HEK293T (cell line): ENCODE data around the gene RIOX2.

Experiments used
- BHLHE40 ChIP-seq: fragments of 450-650 bp; IDR thresholded peaks from 2 replicates; pipeline ENCODE4 v1.6.1; 2016; ENCODE audit warnings: mild to moderate bottlenecking, moderate library complexity, borderline replicate concordance
- LEF1 ChIP-seq: fragments of 450-650 bp; IDR thresholded peaks from 2 replicates; pipeline ENCODE4 v1.6.1; 2017; ENCODE audit warnings: mild to moderate bottlenecking, borderline replicate concordance
- TARDBP ChIP-seq: fragments of 450-650 bp; IDR thresholded peaks from 2 replicates; pipeline ENCODE4 v1.6.1; 2016

DNA sequence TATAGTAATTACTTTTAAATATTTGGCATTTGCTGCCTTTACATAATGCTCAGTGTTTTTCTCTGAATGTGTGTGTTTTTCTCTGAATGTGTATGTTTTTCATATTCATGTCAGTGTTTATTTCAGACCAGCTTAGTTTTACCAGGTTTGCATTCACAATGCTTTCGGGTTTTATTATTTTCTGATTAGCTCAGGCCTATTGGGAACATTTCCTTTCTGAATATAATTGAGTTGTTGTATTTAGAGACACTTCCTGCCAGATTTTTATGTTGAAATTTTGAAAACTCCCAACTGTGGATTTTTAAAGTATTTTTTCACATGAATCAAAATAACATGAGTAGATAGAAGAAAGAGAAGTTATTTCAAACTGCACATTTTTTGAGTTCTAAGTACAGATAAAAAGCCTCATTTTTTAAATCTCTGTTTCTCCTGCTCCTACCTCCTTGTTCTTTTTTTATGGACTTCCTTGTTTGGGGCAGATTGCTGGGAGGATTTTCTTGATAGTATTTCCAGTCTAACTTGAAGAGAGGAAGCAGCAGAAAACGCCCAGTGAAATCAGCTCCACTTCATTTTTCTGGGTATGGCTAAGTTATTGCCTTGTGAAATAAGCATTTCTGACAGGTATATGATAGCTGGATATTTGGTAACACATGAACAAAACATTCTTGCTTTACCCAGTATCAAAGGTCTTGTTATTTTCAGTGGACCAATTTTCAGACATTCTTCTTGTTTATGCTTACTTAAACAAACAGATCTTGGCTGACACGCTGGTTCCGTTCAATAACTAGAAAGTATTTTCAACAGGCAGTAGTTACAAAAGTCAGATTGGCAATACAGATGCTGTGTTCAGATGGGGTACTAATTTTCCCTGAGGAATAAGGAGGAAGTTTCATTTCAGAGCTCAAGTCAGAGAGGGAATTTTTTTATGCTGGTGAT, 70.7 kb downstream of the RIOX2 start:
- TF ChIP-seq BHLHE40 (no peak), TARDBP (no peak), LEF1 (no peak)
